ENCODE data around the gene RNF34.

GRCh38 chr12:121438905-121439304 lies 39.0 kb downstream of the RNF34 start:
- TF ChIP-seq CTCF (IDR thresholded peaks at IDR 0.05 in 4 of 5, conservative IDR thresholded peaks at IDR 0.05 in 1 of 5) (no peak), POLR2A (IDR thresholded peaks at IDR 0.05) (no peak)
